Hematopoietic multipotent progenitor cell (in vitro differentiated cells): Measurements from ENCODE around the gene LRBA. TPM values are rescaled to one million over a fixed set of nuclear protein-coding genes. Genes with fewer than 3 reads are reported as not detected.
"Not testable (repeated sequence)": the region's sequence is repeated elsewhere in the genome, so short reads cannot be mapped to it uniquely, and the experiment has no call there.

Experiments used
- DNase-seq, 3 donors: peaks; one replicate each; pipeline ENCODE4 v3.0.0-alpha.2; 2011 to 2015; ENCODE audit warnings: low read depth in 2 of 3, low spot score in 2 of 3
- total RNA-seq: library from RNA; depleted of rRNA; stranded (reverse); fragments of >200 nt; gene quantifications from one replicate; pipeline ENCODE4 v1.2.3, GENCODE V29; 2012

LRBA gene
- total RNA-seq, 1 donor: 219 TPM

GRCh38 chr4:150525321-150525868, 489.7 kb downstream of the LRBA start:
- no peak for DNase-seq

GRCh38 chr4:150518559-150518958, 496.5 kb downstream of the LRBA start:
- no peak for DNase-seq

GRCh38 chr4:150515135-150515534, 499.9 kb downstream of the LRBA start:
- DNase-seq: no peak

GRCh38 chr4:150514709-150515108, 500.4 kb downstream of the LRBA start:
- no peak for DNase-seq

- peak in 1 of 3 donors; percentile 1 for DNase-seq
Measured at GRCh38 chr4:150510176-150510865, 504.8 kb downstream of the LRBA start.

GRCh38 chr4:150507656-150508055, 507.4 kb downstream of the LRBA start:
- DNase-seq: not testable (repeated sequence)

GRCh38 chr4:150501983-150502382, 513.1 kb downstream of the LRBA start:
- DNase-seq: no peak

GRCh38 chr4:150501009-150501727, 513.9 kb downstream of the LRBA start:
- DNase-seq: peak in 1 of 3 donors; percentile 15

- no peak for DNase-seq
Measured at GRCh38 chr4:150497612-150498011, 517.5 kb downstream of the LRBA start.

GRCh38 chr4:150495550-150495949, 519.5 kb downstream of the LRBA start:
- DNase-seq: no peak

GRCh38 chr4:150493851-150494250, 521.2 kb downstream of the LRBA start:
- no peak for DNase-seq

- no peak for DNase-seq
Measured at GRCh38 chr4:150491132-150492049, 523.7 kb downstream of the LRBA start.

GRCh38 chr4:150482581-150482980, 532.5 kb downstream of the LRBA start:
- peak in 1 of 3 donors; percentile 13 for DNase-seq

- DNase-seq: no peak
Measured at GRCh38 chr4:150479657-150480056, 535.4 kb downstream of the LRBA start.

GRCh38 chr4:150477869-150478268, 537.2 kb downstream of the LRBA start:
- no peak for DNase-seq

- DNase-seq: no peak
Measured at GRCh38 chr4:150476776-150477175, 538.3 kb downstream of the LRBA start.

GRCh38 chr4:150475763-150476162, 539.3 kb downstream of the LRBA start:
- DNase-seq: no peak

- DNase-seq: no peak
Measured at GRCh38 chr4:150464523-150464922, 550.6 kb downstream of the LRBA start.

GRCh38 chr4:150462743-150463142, 552.3 kb downstream of the LRBA start:
- DNase-seq: no peak

- no peak for DNase-seq
Measured at GRCh38 chr4:150461957-150462356, 553.1 kb downstream of the LRBA start.

GRCh38 chr4:150457802-150458201, 557.3 kb downstream of the LRBA start:
- no peak for DNase-seq
